Measurements from ENCODE around the gene ABLIM3.

The ABLIM3 gene

GRCh38 chr5:149162401-149163084 lies 21.2 kb downstream of the ABLIM3 start:
- H2AFZ ChIP-seq (ENCODE audit: low read length) = no peak overlapping the region

DNA sequence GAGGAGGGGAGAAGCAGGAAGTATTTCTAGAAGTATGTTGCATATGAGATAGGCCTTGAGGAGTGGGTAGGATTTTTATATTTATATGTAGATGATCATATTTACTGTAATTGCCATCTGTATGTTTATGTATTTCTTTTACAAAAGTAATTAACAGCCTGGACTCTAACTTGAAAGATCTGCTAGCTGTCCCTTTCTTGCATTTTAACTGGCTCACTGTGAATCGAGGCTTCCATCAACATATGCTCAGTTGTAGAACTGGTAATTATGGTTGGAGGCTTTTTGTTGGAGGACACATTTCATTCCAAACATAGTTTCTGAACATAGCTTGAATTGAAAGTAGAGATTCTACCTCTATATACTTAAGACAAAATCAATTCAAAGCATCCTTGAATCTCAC lies 23.4 kb downstream of the ABLIM3 start:
- Histone ChIP-seq H3K4me2 (ENCODE audit: low read depth, low read length, poor library complexity, severe bottlenecking) (no peak overlapping the region), H3K27me3 (ENCODE audit: insufficient read depth, low read length, poor library complexity, severe bottlenecking) (no peaks in the 10 kb centered on the region), H3K9ac (ENCODE audit: low read depth, low read length, poor library complexity, severe bottlenecking) (no peak overlapping the region), H3F3A (ENCODE audit: low read depth) (no peaks in the 10 kb centered on the region), H3K4me3 (ENCODE audit: low read length, poor library complexity, severe bottlenecking) (no peak overlapping the region), H3K9me2 (replicated peaks; ENCODE audit: low read depth, low read length) (no peaks in the 10 kb centered on the region), H3K36me3 (ENCODE audit: insufficient read depth, low read length) (no peaks in the 10 kb centered on the region), H3K79me2 (ENCODE audit: insufficient read depth, low read length) (no peaks in the 10 kb centered on the region), H3K4me1 (ENCODE audit: insufficient read depth, low read length, poor library complexity, severe bottlenecking) (no peaks in the 10 kb centered on the region), H3K9me3 (ENCODE audit: insufficient read depth, low read depth, low read length) (no peaks in the 10 kb centered on the region), H2AFZ (ENCODE audit: low read length) (no peak overlapping the region), H4K20me1 (ENCODE audit: insufficient read depth, low read length, poor library complexity, severe bottlenecking) (no peaks in the 10 kb centered on the region)
- TF ChIP-seq EZH2phosphoT487 (IDR thresholded peaks at IDR 0.05; ENCODE audit: borderline replicate concordance) (no peak), CTCF (conservative IDR thresholded peaks at IDR 0.05; ENCODE audit: low read length) (no peak)

More at GRCh38 chr5:149162401-149163084, 21.2 kb downstream of the ABLIM3 start:
- Histone ChIP-seq H3K4me1 (ENCODE audit: insufficient read depth, low read length, poor library complexity, severe bottlenecking) (no peaks in the 10 kb centered on the region), H3K27me3 (ENCODE audit: insufficient read depth, low read length, poor library complexity, severe bottlenecking) (no peaks in the 10 kb centered on the region), H3K36me3 (ENCODE audit: insufficient read depth, low read length) (no peaks in the 10 kb centered on the region), H4K20me1 (ENCODE audit: insufficient read depth, low read length, poor library complexity, severe bottlenecking) (no peaks in the 10 kb centered on the region), H3K9me3 (ENCODE audit: insufficient read depth, low read depth, low read length) (no peaks in the 10 kb centered on the region), H3K9me2 (replicated peaks; ENCODE audit: low read depth, low read length) (no peaks in the 10 kb centered on the region), H3F3A (ENCODE audit: low read depth) (no peaks in the 10 kb centered on the region), H3K79me2 (ENCODE audit: insufficient read depth, low read length) (no peaks in the 10 kb centered on the region), H3K9ac (ENCODE audit: low read depth, low read length, poor library complexity, severe bottlenecking) (no peak overlapping the region), H3K4me2 (ENCODE audit: low read depth, low read length, poor library complexity, severe bottlenecking) (no peak overlapping the region), H3K4me3 (ENCODE audit: low read length, poor library complexity, severe bottlenecking) (no peak overlapping the region)
- TF ChIP-seq CTCF (conservative IDR thresholded peaks at IDR 0.05; ENCODE audit: low read length) = no peak
- no peak for TF ChIP-seq EZH2phosphoT487 (IDR thresholded peaks at IDR 0.05; ENCODE audit: borderline replicate concordance)

DNA sequence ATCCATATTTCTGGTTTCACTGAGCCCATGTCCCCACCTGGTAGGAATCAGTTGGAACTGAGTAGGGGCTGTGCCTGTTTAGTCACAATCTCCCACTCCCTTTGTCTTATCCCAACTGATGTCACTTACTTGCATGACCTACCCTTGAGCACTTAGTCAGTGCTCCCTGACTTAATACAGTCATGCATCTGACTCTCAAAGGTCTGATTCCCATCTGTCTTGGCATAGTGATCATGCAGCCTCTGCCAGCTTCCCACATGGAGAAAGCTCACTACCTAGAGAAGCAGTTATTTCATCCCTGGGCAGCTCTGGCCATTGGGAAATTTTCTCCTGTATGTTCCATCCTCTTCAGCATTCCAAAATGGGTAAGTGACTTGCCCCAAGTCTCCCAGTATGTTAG lies 24.8 kb downstream of the ABLIM3 start:
- Histone ChIP-seq H4K20me1 (ENCODE audit: insufficient read depth, low read length, poor library complexity, severe bottlenecking) (no peaks in the 10 kb centered on the region), H3K9me2 (replicated peaks; ENCODE audit: low read depth, low read length) (no peaks in the 10 kb centered on the region), H3F3A (ENCODE audit: low read depth) (no peaks in the 10 kb centered on the region), H3K36me3 (ENCODE audit: insufficient read depth, low read length) (no peaks in the 10 kb centered on the region), H3K4me2 (ENCODE audit: low read depth, low read length, poor library complexity, severe bottlenecking) (no peak overlapping the region), H3K4me1 (ENCODE audit: insufficient read depth, low read length, poor library complexity, severe bottlenecking) (no peaks in the 10 kb centered on the region), H3K9me3 (ENCODE audit: insufficient read depth, low read depth, low read length) (no peaks in the 10 kb centered on the region), H3K79me2 (ENCODE audit: insufficient read depth, low read length) (no peaks in the 10 kb centered on the region), H3K27me3 (ENCODE audit: insufficient read depth, low read length, poor library complexity, severe bottlenecking) (no peaks in the 10 kb centered on the region), H3K4me3 (ENCODE audit: low read length, poor library complexity, severe bottlenecking) (no peak overlapping the region), H3K9ac (ENCODE audit: low read depth, low read length, poor library complexity, severe bottlenecking) (no peak overlapping the region), H2AFZ (ENCODE audit: low read length) (no peak overlapping the region)
- TF ChIP-seq EZH2phosphoT487 (IDR thresholded peaks at IDR 0.05; ENCODE audit: borderline replicate concordance) (no peak), CTCF (conservative IDR thresholded peaks at IDR 0.05; ENCODE audit: low read length) (no peak)
